ENCODE data around the gene LPCAT3. TPM values are rescaled to one million over a fixed set of nuclear protein-coding genes. Genes with fewer than 3 reads are reported as not detected.

Gene LPCAT3
- total and polyA plus RNA-seq, 2 of the 13 experiments (the other 11 are each of a cell fraction or from before 2014, with no cell fraction given), result 44.5 to 64.3 TPM

DNA sequence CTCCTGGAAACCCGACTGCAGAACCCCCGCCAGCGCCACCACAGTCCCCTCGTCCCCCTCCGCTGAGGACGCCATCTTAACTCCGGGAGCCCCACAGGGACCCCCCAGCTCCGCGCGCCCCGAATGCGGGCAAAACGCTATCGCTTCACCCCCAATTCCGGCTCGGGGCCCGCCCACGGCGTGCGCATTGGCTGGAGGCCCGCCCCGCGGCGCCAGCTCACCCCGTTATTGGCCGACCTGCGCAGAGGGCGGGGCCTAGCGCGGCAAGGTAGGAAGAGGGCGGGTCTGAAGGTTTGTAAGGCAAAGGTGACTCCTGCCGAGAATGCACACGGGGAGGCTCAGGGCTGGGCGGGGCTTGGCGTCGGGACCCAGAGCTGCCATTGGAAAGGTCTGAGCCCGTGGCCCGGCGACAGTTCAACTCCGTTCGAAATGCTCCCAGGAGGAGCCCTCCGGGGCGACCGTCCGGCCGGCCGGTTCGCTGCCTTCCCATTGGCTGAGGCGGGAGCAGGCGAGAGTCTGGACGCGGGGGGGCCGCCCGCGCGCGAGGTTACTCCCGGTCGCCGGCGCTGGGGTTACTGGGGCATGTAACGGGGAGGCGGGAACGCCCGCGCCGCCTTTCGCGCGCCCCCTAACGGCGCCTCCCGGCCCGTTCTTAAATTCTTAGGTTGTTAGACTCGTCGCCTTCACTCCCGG, at the start of gene LPCAT3 (continued):
- peak; percentile 90 for TF ChIP-seq ZNF441 (CRISPR knock-in tag; IDR thresholded peaks at IDR 0.05; ENCODE audit: borderline replicate concordance)
- no peak; the same call in 1 of the 2 replicates for TF ChIP-seq NAIF1 (CRISPR knock-in tag; IDR thresholded peaks at IDR 0.05; ENCODE audit: borderline replicate concordance)
- TF ChIP-seq, protein P1, sequence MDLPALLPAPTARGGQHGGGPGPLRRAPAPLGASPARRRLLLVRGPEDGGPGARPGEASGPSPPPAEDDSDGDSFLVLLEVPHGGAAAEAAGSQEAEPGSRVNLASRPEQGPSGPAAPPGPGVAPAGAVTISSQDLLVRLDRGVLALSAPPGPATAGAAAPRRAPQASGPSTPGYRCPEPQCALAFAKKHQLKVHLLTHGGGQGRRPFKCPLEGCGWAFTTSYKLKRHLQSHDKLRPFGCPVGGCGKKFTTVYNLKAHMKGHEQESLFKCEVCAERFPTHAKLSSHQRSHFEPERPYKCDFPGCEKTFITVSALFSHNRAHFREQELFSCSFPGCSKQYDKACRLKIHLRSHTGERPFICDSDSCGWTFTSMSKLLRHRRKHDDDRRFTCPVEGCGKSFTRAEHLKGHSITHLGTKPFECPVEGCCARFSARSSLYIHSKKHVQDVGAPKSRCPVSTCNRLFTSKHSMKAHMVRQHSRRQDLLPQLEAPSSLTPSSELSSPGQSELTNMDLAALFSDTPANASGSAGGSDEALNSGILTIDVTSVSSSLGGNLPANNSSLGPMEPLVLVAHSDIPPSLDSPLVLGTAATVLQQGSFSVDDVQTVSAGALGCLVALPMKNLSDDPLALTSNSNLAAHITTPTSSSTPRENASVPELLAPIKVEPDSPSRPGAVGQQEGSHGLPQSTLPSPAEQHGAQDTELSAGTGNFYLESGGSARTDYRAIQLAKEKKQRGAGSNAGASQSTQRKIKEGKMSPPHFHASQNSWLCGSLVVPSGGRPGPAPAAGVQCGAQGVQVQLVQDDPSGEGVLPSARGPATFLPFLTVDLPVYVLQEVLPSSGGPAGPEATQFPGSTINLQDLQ (CRISPR knock-in tag; IDR thresholded peaks at IDR 0.05), result no peak
- TF ChIP-seq ZNF644 (CRISPR knock-in tag; IDR thresholded peaks at IDR 0.05; ENCODE audit: low read depth), result no peak
- TF ChIP-seq ZBTB7A (CRISPR knock-in tag; IDR thresholded peaks at IDR 0.05), result no peak
- 0 out of 2 replicates have a peak, but pooled peaks have one; percentile 52 for TF ChIP-seq ZSCAN29 (CRISPR knock-in tag; conservative IDR thresholded peaks at IDR 0.05)
- peak; percentile 74 for TF ChIP-seq BCL6 (CRISPR knock-in tag; IDR thresholded peaks at IDR 0.05)
- TF ChIP-seq ZNF235 (CRISPR knock-in tag; IDR thresholded peaks at IDR 0.05; ENCODE audit: borderline replicate concordance), result no peak
- TF ChIP-seq, protein P2, sequence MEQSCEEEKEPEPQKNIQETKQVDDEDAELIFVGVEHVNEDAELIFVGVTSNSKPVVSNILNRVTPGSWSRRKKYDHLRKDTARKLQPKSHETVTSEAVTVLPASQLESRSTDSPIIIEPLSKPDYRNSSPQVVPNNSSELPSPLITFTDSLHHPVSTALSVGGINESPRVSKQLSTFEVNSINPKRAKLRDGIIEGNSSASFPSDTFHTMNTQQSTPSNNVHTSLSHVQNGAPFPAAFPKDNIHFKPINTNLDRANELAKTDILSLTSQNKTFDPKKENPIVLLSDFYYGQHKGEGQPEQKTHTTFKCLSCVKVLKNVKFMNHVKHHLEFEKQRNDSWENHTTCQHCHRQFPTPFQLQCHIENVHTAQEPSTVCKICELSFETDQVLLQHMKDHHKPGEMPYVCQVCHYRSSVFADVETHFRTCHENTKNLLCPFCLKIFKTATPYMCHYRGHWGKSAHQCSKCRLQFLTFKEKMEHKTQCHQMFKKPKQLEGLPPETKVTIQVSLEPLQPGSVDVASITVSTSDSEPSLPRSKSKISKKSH (CRISPR knock-in tag; IDR thresholded peaks at IDR 0.05; ENCODE audit: borderline replicate concordance), result no peak
- peak; percentile 54; the same call in 1 of the 2 replicates for TF ChIP-seq DR1 (CRISPR knock-in tag; IDR thresholded peaks at IDR 0.05)
- peak; percentile 98 for TF ChIP-seq RXRB (CRISPR knock-in tag; IDR thresholded peaks at IDR 0.05; ENCODE audit: borderline replicate concordance)
- no peak for TF ChIP-seq MAFK (conservative IDR thresholded peaks at IDR 0.05 in 1 of 2, IDR thresholded peaks at IDR 0.05 in 1 of 2; ENCODE audit: low read length in 2 of 2)
- TF ChIP-seq, protein P3, sequence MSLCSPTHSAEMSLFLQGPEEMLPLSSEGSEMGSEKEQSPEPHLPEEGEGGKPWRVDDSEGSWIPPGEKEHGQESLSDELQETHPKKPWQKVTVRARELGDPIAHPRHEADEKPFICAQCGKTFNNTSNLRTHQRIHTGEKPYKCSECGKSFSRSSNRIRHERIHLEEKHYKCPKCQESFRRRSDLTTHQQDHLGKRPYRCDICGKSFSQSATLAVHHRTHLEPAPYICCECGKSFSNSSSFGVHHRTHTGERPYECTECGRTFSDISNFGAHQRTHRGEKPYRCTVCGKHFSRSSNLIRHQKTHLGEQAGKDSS (CRISPR knock-in tag; IDR thresholded peaks at IDR 0.05; ENCODE audit: borderline replicate concordance, low read depth), result 0 out of 2 replicates have a peak, but pooled peaks have one; percentile 69
- TF ChIP-seq CREM (IDR thresholded peaks at IDR 0.05), result peak; percentile 30
- no peak for TF ChIP-seq CREM (CRISPR knock-in tag; IDR thresholded peaks at IDR 0.05)
- TF ChIP-seq, protein P4, sequence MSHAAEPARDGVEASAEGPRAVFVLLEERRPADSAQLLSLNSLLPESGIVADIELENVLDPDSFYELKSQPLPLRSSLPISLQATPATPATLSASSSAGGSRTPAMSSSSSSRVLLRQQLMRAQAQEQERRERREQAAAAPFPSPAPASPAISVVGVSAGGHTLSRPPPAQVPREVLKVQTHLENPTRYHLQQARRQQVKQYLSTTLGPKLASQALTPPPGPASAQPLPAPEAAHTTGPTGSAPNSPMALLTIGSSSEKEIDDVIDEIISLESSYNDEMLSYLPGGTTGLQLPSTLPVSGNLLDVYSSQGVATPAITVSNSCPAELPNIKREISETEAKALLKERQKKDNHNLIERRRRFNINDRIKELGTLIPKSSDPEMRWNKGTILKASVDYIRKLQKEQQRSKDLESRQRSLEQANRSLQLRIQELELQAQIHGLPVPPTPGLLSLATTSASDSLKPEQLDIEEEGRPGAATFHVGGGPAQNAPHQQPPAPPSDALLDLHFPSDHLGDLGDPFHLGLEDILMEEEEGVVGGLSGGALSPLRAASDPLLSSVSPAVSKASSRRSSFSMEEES (CRISPR knock-in tag; IDR thresholded peaks at IDR 0.05), result 0 out of 2 replicates have a peak, but pooled peaks have one; percentile 25
- TF ChIP-seq XRCC5 (optimal IDR thresholded peaks at IDR 0.05; ENCODE audit: low read length), result peak; percentile 69
- TF ChIP-seq ZNF24 (IDR thresholded peaks at IDR 0.05), result no peak
- no peak for TF ChIP-seq TCF7 (IDR thresholded peaks at IDR 0.05; ENCODE audit: low read depth)
- TF ChIP-seq ZNF292 (CRISPR knock-in tag; IDR thresholded peaks at IDR 0.05; ENCODE audit: borderline replicate concordance, low read depth), result 0 out of 2 replicates have a peak, but pooled peaks have one; percentile 39
- TF ChIP-seq, protein P5, sequence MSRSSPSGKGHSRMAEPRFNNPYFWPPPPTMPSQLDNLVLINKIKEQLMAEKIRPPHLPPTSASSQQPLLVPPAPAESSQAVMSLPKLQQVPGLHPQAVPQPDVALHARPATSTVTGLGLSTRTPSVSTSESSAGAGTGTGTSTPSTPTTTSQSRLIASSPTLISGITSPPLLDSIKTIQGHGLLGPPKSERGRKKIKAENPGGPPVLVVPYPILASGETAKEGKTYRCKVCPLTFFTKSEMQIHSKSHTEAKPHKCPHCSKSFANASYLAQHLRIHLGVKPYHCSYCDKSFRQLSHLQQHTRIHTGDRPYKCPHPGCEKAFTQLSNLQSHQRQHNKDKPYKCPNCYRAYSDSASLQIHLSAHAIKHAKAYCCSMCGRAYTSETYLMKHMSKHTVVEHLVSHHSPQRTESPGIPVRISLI (CRISPR knock-in tag; IDR thresholded peaks at IDR 0.05; ENCODE audit: borderline replicate concordance), result 0 out of 2 replicates have a peak, but pooled peaks have one; percentile 20
- peak; percentile 17; the same call in 1 of the 2 replicates for TF ChIP-seq NFKB2 (CRISPR knock-in tag; IDR thresholded peaks at IDR 0.05; ENCODE audit: borderline replicate concordance)

Data from HepG2 (cell line).